Measurements from ENCODE around the gene HNRNPH2.
A peak's percentile ranks its signal among the peaks of the same experiment; 100 is the strongest.

The HNRNPH2 gene, protein sequence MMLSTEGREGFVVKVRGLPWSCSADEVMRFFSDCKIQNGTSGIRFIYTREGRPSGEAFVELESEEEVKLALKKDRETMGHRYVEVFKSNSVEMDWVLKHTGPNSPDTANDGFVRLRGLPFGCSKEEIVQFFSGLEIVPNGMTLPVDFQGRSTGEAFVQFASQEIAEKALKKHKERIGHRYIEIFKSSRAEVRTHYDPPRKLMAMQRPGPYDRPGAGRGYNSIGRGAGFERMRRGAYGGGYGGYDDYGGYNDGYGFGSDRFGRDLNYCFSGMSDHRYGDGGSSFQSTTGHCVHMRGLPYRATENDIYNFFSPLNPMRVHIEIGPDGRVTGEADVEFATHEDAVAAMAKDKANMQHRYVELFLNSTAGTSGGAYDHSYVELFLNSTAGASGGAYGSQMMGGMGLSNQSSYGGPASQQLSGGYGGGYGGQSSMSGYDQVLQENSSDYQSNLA

DNA sequence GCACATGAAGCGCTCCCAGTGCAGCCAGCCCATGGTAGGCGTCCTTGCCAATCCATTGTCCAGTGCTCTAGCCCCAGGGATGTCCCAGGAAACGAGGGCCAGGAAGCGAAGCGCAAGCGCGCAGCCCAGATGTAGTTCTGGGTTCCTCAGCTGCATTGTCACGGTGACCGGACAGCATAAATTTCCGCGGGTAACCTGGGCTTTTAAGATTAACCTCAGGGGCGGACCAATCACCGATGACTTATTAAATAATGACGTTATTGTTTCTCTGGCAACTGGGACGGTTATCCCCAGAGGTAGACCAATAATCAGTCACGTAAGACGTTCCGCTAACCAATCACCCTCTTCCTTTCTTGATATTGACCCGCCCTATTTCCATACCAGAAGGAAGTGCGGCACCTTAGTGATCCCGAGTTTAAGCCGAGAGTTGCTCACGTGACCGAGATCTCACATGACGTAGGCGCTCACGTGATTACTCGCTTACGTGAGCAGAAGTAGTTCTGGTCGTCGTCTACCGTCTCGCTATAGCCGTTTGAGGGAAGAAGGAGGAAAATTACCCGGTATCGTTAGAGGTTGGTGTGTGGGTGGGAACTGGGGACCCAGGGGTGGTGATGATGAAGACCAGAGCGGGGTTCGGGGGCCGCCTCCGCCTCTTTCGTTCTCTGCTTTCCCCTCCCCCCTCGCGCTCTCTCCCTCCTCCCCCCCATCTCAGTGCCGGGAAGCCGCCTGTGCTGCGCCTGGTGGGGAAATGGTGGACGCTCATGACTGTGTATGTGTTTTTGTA is at the start of gene HNRNPH2, which contains the start of gene GLA:
TSS of gene HNRNPH2 (plus strand) at position 475 of the 784 bp plus-strand sequence. CDS start 3,767 bp downstream, outside the sequence.
TSS of gene GLA (minus strand) at position 178 of the 784 bp plus-strand sequence. CDS start at position 156, 22 bp downstream.
- Histone ChIP-seq H2AFZ (ENCODE audit: low read length) (peak within 1 kb of the TSS; percentile 74), H3K4me2 (ENCODE audit: low read depth, low read length) (peak within 1 kb of the TSS; percentile 74)

DNA sequence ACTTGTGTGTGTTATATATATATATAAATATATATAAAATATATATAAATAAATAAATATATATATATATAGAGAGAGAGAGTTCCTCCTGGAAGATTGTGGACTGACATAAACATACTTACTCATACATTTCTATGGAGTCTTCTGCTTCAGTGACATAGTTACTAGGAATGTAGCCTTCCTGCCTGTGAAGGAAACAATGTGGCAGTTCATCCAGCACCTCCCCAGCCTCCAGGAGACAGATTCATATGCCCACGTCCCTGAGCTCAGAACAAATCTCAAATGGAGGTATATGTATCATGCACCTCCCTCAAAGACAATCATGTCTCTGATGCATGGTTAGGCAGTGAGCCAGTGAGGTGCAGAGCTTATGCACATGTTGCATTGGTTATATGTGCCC is 48.1 kb upstream of the HNRNPH2 start:
- TF ChIP-seq EZH2phosphoT487 (IDR thresholded peaks at IDR 0.05; ENCODE audit: low read length) (no peak), EZH2 (optimal IDR thresholded peaks at IDR 0.05; ENCODE audit: low read depth, low read length) (no peak)
- TF ChIP-seq, protein P1, sequence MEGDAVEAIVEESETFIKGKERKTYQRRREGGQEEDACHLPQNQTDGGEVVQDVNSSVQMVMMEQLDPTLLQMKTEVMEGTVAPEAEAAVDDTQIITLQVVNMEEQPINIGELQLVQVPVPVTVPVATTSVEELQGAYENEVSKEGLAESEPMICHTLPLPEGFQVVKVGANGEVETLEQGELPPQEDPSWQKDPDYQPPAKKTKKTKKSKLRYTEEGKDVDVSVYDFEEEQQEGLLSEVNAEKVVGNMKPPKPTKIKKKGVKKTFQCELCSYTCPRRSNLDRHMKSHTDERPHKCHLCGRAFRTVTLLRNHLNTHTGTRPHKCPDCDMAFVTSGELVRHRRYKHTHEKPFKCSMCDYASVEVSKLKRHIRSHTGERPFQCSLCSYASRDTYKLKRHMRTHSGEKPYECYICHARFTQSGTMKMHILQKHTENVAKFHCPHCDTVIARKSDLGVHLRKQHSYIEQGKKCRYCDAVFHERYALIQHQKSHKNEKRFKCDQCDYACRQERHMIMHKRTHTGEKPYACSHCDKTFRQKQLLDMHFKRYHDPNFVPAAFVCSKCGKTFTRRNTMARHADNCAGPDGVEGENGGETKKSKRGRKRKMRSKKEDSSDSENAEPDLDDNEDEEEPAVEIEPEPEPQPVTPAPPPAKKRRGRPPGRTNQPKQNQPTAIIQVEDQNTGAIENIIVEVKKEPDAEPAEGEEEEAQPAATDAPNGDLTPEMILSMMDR (IDR thresholded peaks at IDR 0.05; ENCODE audit: low read length) = no peak
- H3K79me2 ChIP-seq (ENCODE audit: low read length) = no peaks in the 10 kb centered on the region
- H3K9me2 ChIP-seq (replicated peaks; ENCODE audit: insufficient read depth, low read length) = no peaks in the 10 kb centered on the region
- no peaks in the 10 kb centered on the region for H3K27me3 ChIP-seq (replicated peaks; ENCODE audit: insufficient read depth, low read length)
- no peak overlapping the region for H3K4me3 ChIP-seq (ENCODE audit: low read length)
- no peak overlapping the region for H3K27ac ChIP-seq (ENCODE audit: low read length)
- no peaks in the 10 kb centered on the region for H3K36me3 ChIP-seq (replicated peaks; ENCODE audit: insufficient read depth, low read length)
- no peaks in the 10 kb centered on the region for H3K9me3 ChIP-seq (replicated peaks; ENCODE audit: insufficient read depth, low read length)
- H3K9ac ChIP-seq (ENCODE audit: low read length) = no peak overlapping the region
- H2AFZ ChIP-seq (ENCODE audit: low read length) = no peak overlapping the region
- no peak for DNase-seq
- H3F3A ChIP-seq (ENCODE audit: insufficient read depth, low read length) = no peaks in the 10 kb centered on the region
- H4K20me1 ChIP-seq (ENCODE audit: insufficient read depth, low read length) = no peaks in the 10 kb centered on the region
- H3K4me2 ChIP-seq (ENCODE audit: low read depth, low read length) = no peak overlapping the region
- peaks cover 11% of the 10 kb centered on the region; the same call in 1 of the 2 replicates for H3K4me1 ChIP-seq (ENCODE audit: low read length)

More for the DNA sequence above, at the start of gene HNRNPH2, which contains the start of gene GLA:
- Histone ChIP-seq H3K79me2 (ENCODE audit: low read length) (peaks cover 74% of the 10 kb centered on the region), H3K9ac (ENCODE audit: low read length) (peak within 1 kb of the TSS; percentile 95), H3K4me1 (ENCODE audit: low read length) (0 out of 2 replicates have a peak, but pooled peaks cover 3% of the 10 kb centered on the region), H3F3A (ENCODE audit: insufficient read depth, low read length) (peaks cover 6% of the 10 kb centered on the region), H3K9me2 (replicated peaks; ENCODE audit: insufficient read depth, low read length) (no peaks in the 10 kb centered on the region), H3K4me3 (ENCODE audit: low read length) (peak within 1 kb of the TSS; percentile 83), H3K27ac (ENCODE audit: low read length) (peak within 1 kb of the TSS; percentile 89), H3K27me3 (replicated peaks; ENCODE audit: insufficient read depth, low read length) (no peaks in the 10 kb centered on the region), H4K20me1 (ENCODE audit: insufficient read depth, low read length) (no peaks in the 10 kb centered on the region), H3K36me3 (replicated peaks; ENCODE audit: insufficient read depth, low read length) (no peaks in the 10 kb centered on the region), H3K9me3 (replicated peaks; ENCODE audit: insufficient read depth, low read length) (no peaks in the 10 kb centered on the region)
- TF ChIP-seq EZH2phosphoT487 (IDR thresholded peaks at IDR 0.05; ENCODE audit: low read length) (no peak), EZH2 (optimal IDR thresholded peaks at IDR 0.05; ENCODE audit: low read depth, low read length) (no peak)
- TF ChIP-seq, protein P1 (IDR thresholded peaks at IDR 0.05; ENCODE audit: low read length) = no peak
- peak; percentile 97 for DNase-seq

DNA sequence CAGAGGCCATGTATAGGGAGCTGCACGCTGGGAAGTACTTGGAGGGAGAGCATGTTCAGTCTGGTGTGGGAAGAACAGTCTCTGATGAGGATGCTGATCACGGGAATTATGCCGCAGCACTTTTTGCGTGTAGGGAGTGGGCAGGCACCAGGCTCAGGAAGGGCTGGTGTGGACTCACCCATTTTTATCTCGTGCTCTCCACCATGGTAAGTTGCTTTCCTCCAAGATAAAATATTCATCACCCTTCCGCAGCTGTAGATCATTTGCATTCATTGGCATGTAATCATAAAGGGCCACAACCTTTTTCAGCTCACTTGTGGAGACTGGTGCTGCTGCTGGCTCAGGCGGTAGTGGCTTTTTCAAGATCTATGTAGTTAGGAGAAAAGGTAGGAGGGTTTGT is 47.6 kb upstream of the HNRNPH2 start:
- Histone ChIP-seq H3F3A (ENCODE audit: insufficient read depth, low read length) (no peaks in the 10 kb centered on the region), H2AFZ (ENCODE audit: low read length) (no peak overlapping the region), H3K4me3 (ENCODE audit: low read length) (no peak overlapping the region), H3K4me1 (ENCODE audit: low read length) (peaks cover 11% of the 10 kb centered on the region; the same call in 1 of the 2 replicates), H3K27me3 (replicated peaks; ENCODE audit: insufficient read depth, low read length) (no peaks in the 10 kb centered on the region), H4K20me1 (ENCODE audit: insufficient read depth, low read length) (no peaks in the 10 kb centered on the region), H3K4me2 (ENCODE audit: low read depth, low read length) (no peak overlapping the region), H3K9ac (ENCODE audit: low read length) (no peak overlapping the region), H3K36me3 (replicated peaks; ENCODE audit: insufficient read depth, low read length) (no peaks in the 10 kb centered on the region), H3K79me2 (ENCODE audit: low read length) (no peaks in the 10 kb centered on the region), H3K27ac (ENCODE audit: low read length) (no peak overlapping the region), H3K9me2 (replicated peaks; ENCODE audit: insufficient read depth, low read length) (no peaks in the 10 kb centered on the region), H3K9me3 (replicated peaks; ENCODE audit: insufficient read depth, low read length) (no peaks in the 10 kb centered on the region)
- DNase-seq = no peak
- no peak for TF ChIP-seq EZH2 (optimal IDR thresholded peaks at IDR 0.05; ENCODE audit: low read depth, low read length)
- TF ChIP-seq, protein P1 (IDR thresholded peaks at IDR 0.05; ENCODE audit: low read length) = no peak
- TF ChIP-seq EZH2phosphoT487 (IDR thresholded peaks at IDR 0.05; ENCODE audit: low read length) = no peak

All from MM.1S (cell line).